ENCODE data around the gene PNMA8C.

- TF ChIP-seq, protein P1, sequence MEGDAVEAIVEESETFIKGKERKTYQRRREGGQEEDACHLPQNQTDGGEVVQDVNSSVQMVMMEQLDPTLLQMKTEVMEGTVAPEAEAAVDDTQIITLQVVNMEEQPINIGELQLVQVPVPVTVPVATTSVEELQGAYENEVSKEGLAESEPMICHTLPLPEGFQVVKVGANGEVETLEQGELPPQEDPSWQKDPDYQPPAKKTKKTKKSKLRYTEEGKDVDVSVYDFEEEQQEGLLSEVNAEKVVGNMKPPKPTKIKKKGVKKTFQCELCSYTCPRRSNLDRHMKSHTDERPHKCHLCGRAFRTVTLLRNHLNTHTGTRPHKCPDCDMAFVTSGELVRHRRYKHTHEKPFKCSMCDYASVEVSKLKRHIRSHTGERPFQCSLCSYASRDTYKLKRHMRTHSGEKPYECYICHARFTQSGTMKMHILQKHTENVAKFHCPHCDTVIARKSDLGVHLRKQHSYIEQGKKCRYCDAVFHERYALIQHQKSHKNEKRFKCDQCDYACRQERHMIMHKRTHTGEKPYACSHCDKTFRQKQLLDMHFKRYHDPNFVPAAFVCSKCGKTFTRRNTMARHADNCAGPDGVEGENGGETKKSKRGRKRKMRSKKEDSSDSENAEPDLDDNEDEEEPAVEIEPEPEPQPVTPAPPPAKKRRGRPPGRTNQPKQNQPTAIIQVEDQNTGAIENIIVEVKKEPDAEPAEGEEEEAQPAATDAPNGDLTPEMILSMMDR (optimal IDR thresholded peaks at IDR 0.05 in 1 of 3, IDR thresholded peaks at IDR 0.05 in 1 of 3, conservative IDR thresholded peaks at IDR 0.05 in 1 of 3; ENCODE audit: extremely low read depth in 1 of 3, insufficient read depth in 2 of 3, low read length in 3 of 3), result no peak
- TF ChIP-seq EZH2 (IDR thresholded peaks at IDR 0.05; ENCODE audit: low read length), result no peak
Measured at GRCh38 chr19:46380690-46381089, 48.0 kb downstream of the PNMA8C start.
